Cardiac muscle cell (in vitro differentiated cells and primary cell): ENCODE measurements around the gene C1orf53. TPM values are rescaled to one million over a fixed set of nuclear protein-coding genes. Genes with fewer than 3 reads are reported as not detected.

Source experiments
- DNase-seq, 2 donors: peaks; one replicate each; pipeline versions ENCODE4 v3.0.0 to v3.0.0-alpha.2; 2010 to 2017; ENCODE audit warnings: low read depth in 1 of 2, low spot score in 1 of 2
- H3K27ac ChIP-seq: fragments of 200-600 bp; sonication (generic); 2 replicates; pipeline ENCODE4 v1.5.1; 2016
- H3K27me3 ChIP-seq: fragments of 200-600 bp; sonication (generic); 2 replicates; pipeline ENCODE4 v1.6.0; 2016; ENCODE audit warnings: control low read depth
- H3K36me3 ChIP-seq: fragments of 200-600 bp; sonication (generic); 2 replicates; pipeline ENCODE4 v1.5.1; 2016; ENCODE audit warnings: control low read depth
- H3K4me1 ChIP-seq: fragments of 200-600 bp; sonication (generic); 2 replicates; pipeline ENCODE4 v1.8.1; 2017; ENCODE audit warnings: low read depth, mild to moderate bottlenecking, mixed run types
- H3K4me3 ChIP-seq: fragments of 200-600 bp; sonication (generic); 2 replicates; pipeline ENCODE4 v1.5.1; 2016; ENCODE audit warnings: mild to moderate bottlenecking
- H3K9me3 ChIP-seq: fragments of 200-600 bp; sonication (generic); 2 replicates; pipeline ENCODE4 v1.5.1; 2017; ENCODE audit warnings: low read depth, mild to moderate bottlenecking, control low read depth
- polyA plus RNA-seq: library from polyadenylated mRNA; unstranded; fragments of >200 nt; fragmentation: Nextera tagmentation; extraction: Ambion mirVana; gene quantifications from 2 replicates; pipeline ENCODE4 v1.2.1, GENCODE V29; 2016
- total RNA-seq: library from RNA; depleted of rRNA; stranded (reverse); fragments of >200 nt; gene quantifications from 2 replicates; pipeline ENCODE4 v1.2.3, GENCODE V29; 2016
- TF ChIP-seq, protein P1 (sequence below): IDR thresholded peaks from 2 replicates; pipeline ENCODE4 v1.5.1; 2012; ENCODE audit warnings: low read depth, mild to moderate bottlenecking, low read length

C1orf53 gene
- total and polyA plus RNA-seq, 2 experiments from 2014 or later, result 4.3 to 9.2 TPM

GRCh38 chr1:197884173-197884572 lies 18.3 kb upstream of the C1orf53 start:
- Histone ChIP-seq H3K4me1 (no peaks in the 10 kb centered on the region), H3K4me3 (no peak overlapping the region), H3K36me3 (no peaks in the 10 kb centered on the region), H3K27ac (no peak overlapping the region), H3K9me3 (no peaks in the 10 kb centered on the region), H3K27me3 (no peaks in the 10 kb centered on the region)
- TF ChIP-seq, protein P1, sequence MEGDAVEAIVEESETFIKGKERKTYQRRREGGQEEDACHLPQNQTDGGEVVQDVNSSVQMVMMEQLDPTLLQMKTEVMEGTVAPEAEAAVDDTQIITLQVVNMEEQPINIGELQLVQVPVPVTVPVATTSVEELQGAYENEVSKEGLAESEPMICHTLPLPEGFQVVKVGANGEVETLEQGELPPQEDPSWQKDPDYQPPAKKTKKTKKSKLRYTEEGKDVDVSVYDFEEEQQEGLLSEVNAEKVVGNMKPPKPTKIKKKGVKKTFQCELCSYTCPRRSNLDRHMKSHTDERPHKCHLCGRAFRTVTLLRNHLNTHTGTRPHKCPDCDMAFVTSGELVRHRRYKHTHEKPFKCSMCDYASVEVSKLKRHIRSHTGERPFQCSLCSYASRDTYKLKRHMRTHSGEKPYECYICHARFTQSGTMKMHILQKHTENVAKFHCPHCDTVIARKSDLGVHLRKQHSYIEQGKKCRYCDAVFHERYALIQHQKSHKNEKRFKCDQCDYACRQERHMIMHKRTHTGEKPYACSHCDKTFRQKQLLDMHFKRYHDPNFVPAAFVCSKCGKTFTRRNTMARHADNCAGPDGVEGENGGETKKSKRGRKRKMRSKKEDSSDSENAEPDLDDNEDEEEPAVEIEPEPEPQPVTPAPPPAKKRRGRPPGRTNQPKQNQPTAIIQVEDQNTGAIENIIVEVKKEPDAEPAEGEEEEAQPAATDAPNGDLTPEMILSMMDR, result no peak
- DNase-seq, result no peak

DNA sequence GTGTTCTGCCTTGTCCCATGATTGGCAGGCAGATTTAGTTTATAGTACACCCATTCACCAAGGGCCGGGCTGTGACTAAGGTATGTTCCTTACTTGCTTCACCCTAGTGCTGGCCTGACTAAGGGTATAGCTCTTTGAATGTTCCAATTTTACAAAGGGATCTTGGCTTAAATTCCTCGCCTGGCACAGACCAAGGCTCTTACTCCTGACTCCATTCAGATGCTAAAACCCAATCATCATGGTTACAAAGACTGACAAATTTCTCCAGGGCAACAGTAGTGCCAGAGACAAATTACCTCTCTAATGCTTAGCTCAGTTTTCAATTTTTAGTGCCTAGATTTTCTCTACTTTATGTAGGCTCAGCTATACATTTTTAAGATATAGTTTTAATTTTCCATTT lies 11.5 kb upstream of the C1orf53 start:
- no peaks in the 10 kb centered on the region for H3K27me3 ChIP-seq
- H3K9me3 ChIP-seq, result no peaks in the 10 kb centered on the region
- H3K4me3 ChIP-seq, result no peak overlapping the region
- TF ChIP-seq, protein P1, result no peak
- DNase-seq, result no peak
- no peak overlapping the region for H3K27ac ChIP-seq
- H3K36me3 ChIP-seq, result no peaks in the 10 kb centered on the region
- H3K4me1 ChIP-seq, result no peaks in the 10 kb centered on the region

- no peak overlapping the region for H3K27ac ChIP-seq
- no peak for DNase-seq
- TF ChIP-seq, protein P1, result no peak
Measured at GRCh38 chr1:197892684-197893083, 9.7 kb upstream of the C1orf53 start.

DNA sequence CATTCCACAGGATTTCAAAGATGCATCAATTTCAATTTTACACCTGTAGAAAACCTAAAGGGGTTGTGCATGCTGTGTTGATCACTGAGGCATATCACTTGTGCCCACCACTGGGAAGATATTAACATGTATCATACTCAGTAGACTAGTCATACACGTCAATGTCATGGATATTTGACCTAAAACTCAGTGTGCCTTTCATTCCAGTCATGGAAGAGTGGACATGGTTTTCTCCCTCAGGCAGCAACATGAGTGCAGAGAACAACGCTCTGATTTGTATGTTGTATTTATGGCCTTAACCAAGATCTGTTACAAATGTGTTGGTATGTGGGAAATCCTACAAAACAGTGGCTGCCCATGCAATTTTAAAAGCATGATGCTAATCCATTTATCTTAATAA lies 6.1 kb upstream of the C1orf53 start:
- Histone ChIP-seq H3K4me3 (no peak overlapping the region), H3K4me1 (no peaks in the 10 kb centered on the region), H3K9me3 (no peaks in the 10 kb centered on the region)

More at GRCh38 chr1:197892684-197893083, 9.7 kb upstream of the C1orf53 start:
- peaks cover 8% of the 10 kb centered on the region for H3K27me3 ChIP-seq
- no peaks in the 10 kb centered on the region for H3K9me3 ChIP-seq
- H3K4me1 ChIP-seq, result no peaks in the 10 kb centered on the region
- H3K4me3 ChIP-seq, result no peak overlapping the region
- H3K36me3 ChIP-seq, result no peaks in the 10 kb centered on the region

DNA sequence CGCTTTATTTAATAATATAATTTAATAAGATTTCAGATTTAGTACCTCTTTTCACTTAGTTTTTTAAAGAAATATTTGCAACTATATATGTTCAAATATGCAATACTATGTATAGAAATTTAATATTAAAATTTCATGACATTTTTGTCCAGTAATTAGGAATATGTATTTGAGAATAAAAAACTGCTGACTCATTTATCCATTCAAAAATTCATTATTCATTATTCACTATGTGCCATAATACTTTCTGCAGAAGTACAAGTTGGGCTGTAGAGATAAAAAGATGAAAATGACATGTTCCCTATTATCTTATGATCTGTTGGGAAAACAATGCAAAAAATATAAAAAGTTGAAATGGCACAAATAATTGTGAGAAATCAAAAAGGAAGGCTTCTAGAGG lies 3.4 kb upstream of the C1orf53 start:
- no peaks in the 10 kb centered on the region for H3K4me1 ChIP-seq
- no peaks in the 10 kb centered on the region for H3K36me3 ChIP-seq
- H3K27ac ChIP-seq, result no peak overlapping the region
- TF ChIP-seq, protein P1, result no peak
- H3K27me3 ChIP-seq, result peaks cover 26% of the 10 kb centered on the region
- no peaks in the 10 kb centered on the region for H3K9me3 ChIP-seq
- no peak for DNase-seq
- no peak overlapping the region for H3K4me3 ChIP-seq

More for the DNA sequence above, 6.1 kb upstream of the C1orf53 start:
- no peaks in the 10 kb centered on the region for H3K36me3 ChIP-seq
- no peak overlapping the region for H3K27ac ChIP-seq
- TF ChIP-seq, protein P1, result no peak
- DNase-seq, result no peak
- H3K27me3 ChIP-seq, result peaks cover 15% of the 10 kb centered on the region

- TF ChIP-seq, protein P1, result no peak
- no peak for DNase-seq
- peak overlapping the region; percentile 96 for H3K27ac ChIP-seq
- H3K4me1 ChIP-seq, result no peaks in the 10 kb centered on the region
- H3K9me3 ChIP-seq, result no peaks in the 10 kb centered on the region
- H3K36me3 ChIP-seq, result no peaks in the 10 kb centered on the region
- peaks cover 55% of the 10 kb centered on the region for H3K27me3 ChIP-seq
- peak overlapping the region; percentile 53 for H3K4me3 ChIP-seq
Measured at GRCh38 chr1:197902131-197902453, 338 bp upstream of the C1orf53 start.
